Sigmoid colon (tissue), 7 donors: ENCODE results near the gene SAMD14. TPM values are rescaled to one million over a fixed set of nuclear protein-coding genes. Genes with fewer than 3 reads are reported as not detected.

ENCODE experiments used
- DNase-seq: peaks from one replicate; pipeline ENCODE4 v3.0.0-alpha.2; 2019
- H3K27ac ChIP-seq, 4 donors: fragments of 200-600 bp; sonication (generic); one replicate each; pipeline ENCODE4 v1.5.1; 2016 to 2019; ENCODE audit warnings: mild to moderate bottlenecking in 1 of 4
- H3K27me3 ChIP-seq, 3 donors: fragments of 200-600 bp; sonication (generic); one replicate each; pipeline ENCODE4 v1.5.1; 2019; ENCODE audit warnings: mild to moderate bottlenecking in 1 of 3
- H3K36me3 ChIP-seq, 4 donors: fragments of 200-600 bp; sonication (generic); one replicate each; pipeline ENCODE4 v1.5.1; 2016 to 2019
- H3K4me1 ChIP-seq, 4 donors: fragments of 200-600 bp; sonication (generic); one replicate each; pipeline ENCODE4 v1.5.1; 2017 to 2019
- H3K4me3 ChIP-seq, 4 donors: fragments of 200-600 bp; sonication (generic); one replicate each; pipeline ENCODE4 v1.5.1; 2017 to 2019; ENCODE audit warnings: mild to moderate bottlenecking in 2 of 4, moderate library complexity in 1 of 4
- H3K9me3 ChIP-seq, 4 donors: fragments of 200-600 bp in 3 of 4; sonication (generic) in 3 of 4; one replicate each; pipeline versions ENCODE4 v1.5.1 to v1.6.1; 2013 to 2019
- EP300 ChIP-seq, 4 donors: sonication (generic); formaldehyde crosslinking; IDR thresholded peaks; one replicate each; pipeline ENCODE4 v1.6.1; 2017; ENCODE audit warnings: antibody characterized with exemption in 4 of 4
- POLR2A ChIP-seq, 2 donors: fragments of 450-650 bp; IDR thresholded peaks; one replicate each; pipeline ENCODE4 v1.6.1; 2016; ENCODE audit warnings: antibody characterized with exemption in 2 of 2, mild to moderate bottlenecking in 2 of 2, moderate library complexity in 2 of 2
- POLR2AphosphoS5 ChIP-seq, 4 donors: sonication (generic); formaldehyde crosslinking; IDR thresholded peaks; one replicate each; pipeline ENCODE4 v1.6.1; 2017; ENCODE audit warnings: antibody characterized with exemption in 4 of 4
- WGBS, 2 donors: extraction: QIAGEN DNeasy Blood & Tissue Kit; methylation state at CpG; one replicate each; pipeline ENCODE4 v1.1.7; 2013; 5-methylcytosine and 5-hydroxymethylcytosine counted together
- intact Hi-C: fragments of 100-400 bp; cut with DNase I; formaldehyde crosslinking; loops from one replicate; pipeline ENCODE4 v1.15.1; 2023
- polyA plus RNA-seq, 3 donors: library from polyadenylated mRNA; stranded (reverse); fragments of 200-250 nt; gene quantifications; one replicate each; pipeline ENCODE4 v1.2.3, GENCODE V29; 2013
- total RNA-seq, 4 donors: library from RNA; depleted of rRNA; stranded (reverse); fragments of >200 nt; gene quantifications; one replicate each; pipeline ENCODE4 v1.1.0, GENCODE V29; 2016
- TF ChIP-seq, protein P1 (sequence below), 4 experiments: fragments of 450-650 bp in 3 of 4; fragments of 200-600 bp in 1 of 4; IDR thresholded peaks; one replicate each; pipeline ENCODE4 v1.5.1; 2016 to 2019; ENCODE audit warnings: antibody characterized with exemption in 4 of 4, mild to moderate bottlenecking in 3 of 4, moderate library complexity in 2 of 4
- donor health status: healthy with polysubstance abuse.
- donor health status: Bipolar disorder and iron deficiency.
- donor health status: healthy.

SAMD14 gene
- total and polyA plus RNA-seq, 7 donors = 0.16 to 2.5 (median 0.92) TPM

DNA sequence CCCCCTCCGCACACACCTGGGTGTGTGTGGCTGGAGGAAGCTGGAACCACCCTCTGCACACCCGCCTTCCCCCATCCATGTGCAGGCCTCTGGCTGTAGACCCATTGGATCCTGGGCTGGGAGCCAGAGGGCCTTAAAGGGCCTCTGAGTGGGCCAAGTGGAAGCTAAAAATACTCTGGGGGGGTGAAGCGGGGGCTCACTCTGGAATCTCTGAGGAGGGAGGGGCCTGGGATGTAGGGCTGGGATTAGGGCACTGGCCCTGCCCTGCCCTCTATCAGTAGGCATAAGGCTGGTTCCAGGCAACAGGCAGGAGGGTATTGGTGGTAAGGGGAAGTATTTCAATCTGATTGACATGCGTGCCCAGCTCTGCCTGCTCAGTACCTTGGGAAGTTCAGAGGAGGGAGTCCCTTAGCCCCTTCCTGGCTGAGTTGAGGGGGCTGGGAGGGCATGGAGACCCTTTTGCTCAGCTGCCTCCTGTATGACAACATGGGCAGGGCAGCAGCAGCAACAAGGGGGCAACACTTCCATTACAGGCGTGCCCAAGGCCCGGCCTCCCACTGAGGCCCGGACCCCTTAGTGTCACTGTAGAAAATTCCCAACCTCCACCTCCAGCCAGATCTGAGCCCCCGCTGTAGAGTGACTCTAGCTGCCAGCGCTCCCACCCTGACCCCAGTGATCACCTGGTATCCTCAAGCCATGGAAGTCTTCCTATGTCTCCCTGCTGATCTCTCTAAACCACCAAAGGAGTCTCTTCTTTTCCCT lies 68.8 kb downstream of the SAMD14 start:
- Histone ChIP-seq H3K4me3 (no peak overlapping the region), H3K27me3 (no peaks in the 10 kb centered on the region), H3K27ac (peak overlapping the region; percentile 91 to 96 (median 94)), H3K36me3 (no peaks in the 10 kb centered on the region), H3K4me1 (peaks cover 0 to 94% (median 91%) of the 10 kb centered on the region in 4 donors), H3K9me3 (no peaks in the 10 kb centered on the region)
- intact Hi-C loops = no loop called here
- peak; percentile 97 for DNase-seq
- 85 to 86% methylated on average over 9 of the region's 9 CpGs for WGBS, 2 donors
- TF ChIP-seq POLR2AphosphoS5 (IDR thresholded peaks at IDR 0.05) (peak in 3 of 4 donors; percentile 63 to 66 (median 64)), EP300 (IDR thresholded peaks at IDR 0.05) (peak in 2 of 4 donors; percentile 43 to 62), POLR2A (IDR thresholded peaks at IDR 0.05) (no peak)
- TF ChIP-seq, protein P1, sequence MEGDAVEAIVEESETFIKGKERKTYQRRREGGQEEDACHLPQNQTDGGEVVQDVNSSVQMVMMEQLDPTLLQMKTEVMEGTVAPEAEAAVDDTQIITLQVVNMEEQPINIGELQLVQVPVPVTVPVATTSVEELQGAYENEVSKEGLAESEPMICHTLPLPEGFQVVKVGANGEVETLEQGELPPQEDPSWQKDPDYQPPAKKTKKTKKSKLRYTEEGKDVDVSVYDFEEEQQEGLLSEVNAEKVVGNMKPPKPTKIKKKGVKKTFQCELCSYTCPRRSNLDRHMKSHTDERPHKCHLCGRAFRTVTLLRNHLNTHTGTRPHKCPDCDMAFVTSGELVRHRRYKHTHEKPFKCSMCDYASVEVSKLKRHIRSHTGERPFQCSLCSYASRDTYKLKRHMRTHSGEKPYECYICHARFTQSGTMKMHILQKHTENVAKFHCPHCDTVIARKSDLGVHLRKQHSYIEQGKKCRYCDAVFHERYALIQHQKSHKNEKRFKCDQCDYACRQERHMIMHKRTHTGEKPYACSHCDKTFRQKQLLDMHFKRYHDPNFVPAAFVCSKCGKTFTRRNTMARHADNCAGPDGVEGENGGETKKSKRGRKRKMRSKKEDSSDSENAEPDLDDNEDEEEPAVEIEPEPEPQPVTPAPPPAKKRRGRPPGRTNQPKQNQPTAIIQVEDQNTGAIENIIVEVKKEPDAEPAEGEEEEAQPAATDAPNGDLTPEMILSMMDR (IDR thresholded peaks at IDR 0.05) = no peak

Other genes with a start within 250 kb of the SAMD14 start
- not detected for gene DLX4, start 161.0 kb downstream of the SAMD14 start, total RNA-seq
- gene DLX4, start 161.0 kb downstream of the SAMD14 start, polyA plus RNA-seq = under 1 TPM in 1 of 3 donors, not detected in 2; 0.34 TPM
- under 1 TPM in 1 of 4 donors, not detected in 3; 0.27 TPM for gene DLX3, start 134.9 kb downstream of the SAMD14 start, total RNA-seq
- gene DLX3, start 134.9 kb downstream of the SAMD14 start, polyA plus RNA-seq = under 1 TPM in 1 of 3 donors, not detected in 2; 0.07 TPM
- 10 to 100 TPM; 19.9 to 54.0 (median 39.5) TPM for gene ITGA3, start 74.0 kb downstream of the SAMD14 start, total RNA-seq
- gene ITGA3, start 74.0 kb downstream of the SAMD14 start, polyA plus RNA-seq = 10 to 100 TPM; 15.6 to 85.1 (median 17.1) TPM
- gene PDK2, start 34.8 kb downstream of the SAMD14 start, total RNA-seq = 10 to 100 TPM; 40.3 to 82.8 (median 45.7) TPM
- gene PDK2, start 34.8 kb downstream of the SAMD14 start, polyA plus RNA-seq = 10 to 100 TPM; 23.1 to 56.5 (median 43.9) TPM
- 10 to 100 TPM; 15.3 to 18.8 (median 16.8) TPM for gene PPP1R9B, start 20.5 kb upstream of the SAMD14 start, total RNA-seq
- 10 to 100 TPM in 2 of 3 donors, 1 to 10 TPM in 1; 9.0 to 38.7 (median 10.9) TPM for gene PPP1R9B, start 20.5 kb upstream of the SAMD14 start, polyA plus RNA-seq
- gene SGCA, start 35.8 kb upstream of the SAMD14 start, total RNA-seq = 10 to 100 TPM; 27.3 to 80.1 (median 56.1) TPM
- 1 to 10 TPM; 2.5 to 7.2 (median 4.6) TPM for gene SGCA, start 35.8 kb upstream of the SAMD14 start, polyA plus RNA-seq
- 100 to 1,000 TPM in 1 of 4 donors, 10 to 100 TPM in 3; 43.6 to 459 (median 71.4) TPM for gene COL1A1, start 71.5 kb upstream of the SAMD14 start, total RNA-seq
- gene COL1A1, start 71.5 kb upstream of the SAMD14 start, polyA plus RNA-seq = 10 to 100 TPM in 2 of 3 donors, 1 to 10 TPM in 1; 7.8 to 96.7 (median 10.2) TPM
- gene TMEM92, start 144.3 kb upstream of the SAMD14 start, total RNA-seq = not detected
- 1 to 10 TPM; 2.5 to 9.7 (median 3.6) TPM for gene TMEM92, start 144.3 kb upstream of the SAMD14 start, polyA plus RNA-seq
- 10 to 100 TPM; 16.2 to 27.4 (median 18.3) TPM for gene XYLT2, start 216.0 kb upstream of the SAMD14 start, total RNA-seq
- 10 to 100 TPM in 1 of 3 donors, 1 to 10 TPM in 2; 1.8 to 14.5 (median 2.5) TPM for gene XYLT2, start 216.0 kb upstream of the SAMD14 start, polyA plus RNA-seq
- gene MRPL27, start 243.0 kb upstream of the SAMD14 start, total RNA-seq = 10 to 100 TPM; 64.0 to 94.6 (median 75.6) TPM
- gene MRPL27, start 243.0 kb upstream of the SAMD14 start, polyA plus RNA-seq = 100 to 1,000 TPM; 151 to 234 (median 220) TPM
- under 1 TPM in 1 of 4 donors, not detected in 3; 0.36 TPM for gene EME1, start 243.1 kb upstream of the SAMD14 start, total RNA-seq
- 1 to 10 TPM in 2 of 3 donors, not detected in 1; 1.2 to 3.5 TPM for gene EME1, start 243.1 kb upstream of the SAMD14 start, polyA plus RNA-seq